Dermis blood vessel endothelial cell (primary cell): ENCODE results near the gene MRS2. TPM values are rescaled to one million over a fixed set of nuclear protein-coding genes. Genes with fewer than 3 reads are reported as not detected.

Source experiments
- DNase-seq: peaks from one replicate; pipeline ENCODE4 v3.0.0; 2010
- total RNA-seq: library from RNA; depleted of rRNA; stranded (reverse); fragments of >200 nt; gene quantifications from 2 replicates; pipeline ENCODE4 v1.2.3, GENCODE V29; 2014

MRS2 gene
- total RNA-seq, 1 donor from 2014 or later = 28.8 TPM

- peak; percentile 75 for DNase-seq
Observed at GRCh38 chr6:24431045-24431451, 28.3 kb downstream of the MRS2 start.

- no peak for DNase-seq
Observed at GRCh38 chr6:24432611-24433010, 29.9 kb downstream of the MRS2 start.

GRCh38 chr6:24436979-24437378 is 34.2 kb downstream of the MRS2 start:
- no peak for DNase-seq

GRCh38 chr6:24439858-24440539 is 37.3 kb downstream of the MRS2 start:
- DNase-seq = no peak

- DNase-seq = no peak
Observed at GRCh38 chr6:24440897-24441598, 38.3 kb downstream of the MRS2 start.

GRCh38 chr6:24441599-24441904 is 38.8 kb downstream of the MRS2 start:
- no peak for DNase-seq

- no peak for DNase-seq
Observed at GRCh38 chr6:24444588-24444987, 41.9 kb downstream of the MRS2 start.

GRCh38 chr6:24445704-24446103 is 43.0 kb downstream of the MRS2 start:
- DNase-seq = no peak

GRCh38 chr6:24446670-24447069 is 43.9 kb downstream of the MRS2 start:
- DNase-seq = no peak

- no peak for DNase-seq
Observed at GRCh38 chr6:24448396-24448795, 45.7 kb downstream of the MRS2 start.

GRCh38 chr6:24448828-24449525 is 46.2 kb downstream of the MRS2 start:
- peak; percentile 28 for DNase-seq

- no peak for DNase-seq
Observed at GRCh38 chr6:24451581-24452388, 49.0 kb downstream of the MRS2 start.

GRCh38 chr6:24453921-24454320 is 51.2 kb downstream of the MRS2 start:
- DNase-seq = no peak

- DNase-seq = no peak
Observed at GRCh38 chr6:24454452-24454851, 51.7 kb downstream of the MRS2 start.

GRCh38 chr6:24455061-24455460 is 52.3 kb downstream of the MRS2 start:
- DNase-seq = no peak

- DNase-seq = no peak
Observed at GRCh38 chr6:24458134-24458533, 55.4 kb downstream of the MRS2 start.

- DNase-seq = no peak
Observed at GRCh38 chr6:24458941-24459340, 56.2 kb downstream of the MRS2 start.

- no peak for DNase-seq
Observed at GRCh38 chr6:24460966-24461365, 58.2 kb downstream of the MRS2 start.

- DNase-seq = no peak
Observed at GRCh38 chr6:24464253-24465038, 61.7 kb downstream of the MRS2 start.

- DNase-seq = no peak
Observed at GRCh38 chr6:24469811-24470210, 67.1 kb downstream of the MRS2 start.

- DNase-seq = no peak
Observed at GRCh38 chr6:24472181-24472580, 69.4 kb downstream of the MRS2 start.
